22Rv1 (cell line): ENCODE results near the gene ALDH16A1.

Experiments used
- ZFX ChIP-seq: fragments of 450-650 bp; IDR thresholded peaks from 2 replicates; pipeline ENCODE4 v1.6.1; 2017; ENCODE audit warnings: antibody characterized with exemption, borderline replicate concordance
- TF ChIP-seq, protein P1 (sequence below): fragments of 450-650 bp; IDR thresholded peaks from 2 replicates; pipeline ENCODE4 v1.5.1; 2017; ENCODE audit warnings: mild to moderate bottlenecking

- TF ChIP-seq ZFX, result no peak
- TF ChIP-seq, protein P1, sequence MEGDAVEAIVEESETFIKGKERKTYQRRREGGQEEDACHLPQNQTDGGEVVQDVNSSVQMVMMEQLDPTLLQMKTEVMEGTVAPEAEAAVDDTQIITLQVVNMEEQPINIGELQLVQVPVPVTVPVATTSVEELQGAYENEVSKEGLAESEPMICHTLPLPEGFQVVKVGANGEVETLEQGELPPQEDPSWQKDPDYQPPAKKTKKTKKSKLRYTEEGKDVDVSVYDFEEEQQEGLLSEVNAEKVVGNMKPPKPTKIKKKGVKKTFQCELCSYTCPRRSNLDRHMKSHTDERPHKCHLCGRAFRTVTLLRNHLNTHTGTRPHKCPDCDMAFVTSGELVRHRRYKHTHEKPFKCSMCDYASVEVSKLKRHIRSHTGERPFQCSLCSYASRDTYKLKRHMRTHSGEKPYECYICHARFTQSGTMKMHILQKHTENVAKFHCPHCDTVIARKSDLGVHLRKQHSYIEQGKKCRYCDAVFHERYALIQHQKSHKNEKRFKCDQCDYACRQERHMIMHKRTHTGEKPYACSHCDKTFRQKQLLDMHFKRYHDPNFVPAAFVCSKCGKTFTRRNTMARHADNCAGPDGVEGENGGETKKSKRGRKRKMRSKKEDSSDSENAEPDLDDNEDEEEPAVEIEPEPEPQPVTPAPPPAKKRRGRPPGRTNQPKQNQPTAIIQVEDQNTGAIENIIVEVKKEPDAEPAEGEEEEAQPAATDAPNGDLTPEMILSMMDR, result no peak
These were observed 45.9 kb upstream of the ALDH16A1 start for GRCh38 chr19:49407079-49407478.
